HEK293T (cell line): ENCODE results near the gene DLG4.

Experiments used
- CTCF ChIA-PET: fragments of 350-600 bp; formaldehyde crosslinking; extraction: SDS; loops from one replicate; lab custom pipeline; 2021; ENCODE audit warnings: antibody characterized with exemption, inconsistent platforms; lab: Yijun Ruan, JAX
- POLR2A ChIA-PET: fragments of 350-600 bp; formaldehyde crosslinking; extraction: SDS; loops from one replicate; lab custom pipeline; 2020; ENCODE audit warnings: antibody characterized with exemption, inconsistent platforms; lab: Yijun Ruan, JAX
- DNase-seq: peaks from one replicate; pipeline ENCODE4 v3.0.0; 2012; ENCODE audit warnings: mixed read lengths; ENCODE audit errors: extremely low spot score
- ARNT ChIP-seq: fragments of 450-650 bp; IDR thresholded peaks from 2 replicates; pipeline ENCODE4 v1.6.1; 2017; ENCODE audit warnings: mild to moderate bottlenecking
- BHLHE40 ChIP-seq: fragments of 450-650 bp; IDR thresholded peaks from 2 replicates; pipeline ENCODE4 v1.6.1; 2016; ENCODE audit warnings: mild to moderate bottlenecking, moderate library complexity, borderline replicate concordance
- CTBP1 ChIP-seq: fragments of 450-650 bp; IDR thresholded peaks from 2 replicates; pipeline ENCODE4 v1.6.1; 2016; ENCODE audit warnings: borderline replicate concordance
- ELF4 ChIP-seq: fragments of 450-650 bp; IDR thresholded peaks from 2 replicates; pipeline ENCODE4 v1.6.1; 2017; ENCODE audit warnings: antibody characterized with exemption
- FOXA1 ChIP-seq: fragments of 450-650 bp; IDR thresholded peaks from 2 replicates; pipeline ENCODE4 v1.6.1; 2016; ENCODE audit warnings: mild to moderate bottlenecking
- FOXK2 ChIP-seq: fragments of 450-650 bp; IDR thresholded peaks from 2 replicates; pipeline ENCODE4 v1.6.1; 2016; ENCODE audit warnings: mild to moderate bottlenecking
- FOXM1 ChIP-seq: fragments of 450-650 bp; IDR thresholded peaks from 2 replicates; pipeline ENCODE4 v1.6.1; 2017; ENCODE audit warnings: mild to moderate bottlenecking, borderline replicate concordance
- HDGF ChIP-seq: fragments of 450-650 bp; IDR thresholded peaks from 2 replicates; pipeline ENCODE4 v1.6.1; 2017; ENCODE audit warnings: antibody characterized with exemption, borderline replicate concordance
- L3MBTL2 ChIP-seq: fragments of 450-650 bp; conservative IDR thresholded peaks from 2 replicates; pipeline ENCODE4 v1.6.1; 2016; ENCODE audit warnings: mild to moderate bottlenecking
- LEF1 ChIP-seq: fragments of 450-650 bp; IDR thresholded peaks from 2 replicates; pipeline ENCODE4 v1.6.1; 2017; ENCODE audit warnings: mild to moderate bottlenecking, borderline replicate concordance
- NFRKB ChIP-seq: fragments of 450-650 bp; IDR thresholded peaks from 2 replicates; pipeline ENCODE4 v1.6.1; 2016; ENCODE audit warnings: mild to moderate bottlenecking, moderate library complexity
- SP1 ChIP-seq: fragments of 450-650 bp; IDR thresholded peaks from 2 replicates; pipeline ENCODE4 v1.6.1; 2017
- SUZ12 ChIP-seq: fragments of 450-650 bp; IDR thresholded peaks from 2 replicates; pipeline ENCODE4 v1.6.1; 2016; ENCODE audit warnings: mild to moderate bottlenecking
- TARDBP ChIP-seq: fragments of 450-650 bp; IDR thresholded peaks from 2 replicates; pipeline ENCODE4 v1.6.1; 2016
- ZNF384 ChIP-seq: fragments of 450-650 bp; IDR thresholded peaks from 2 replicates; pipeline ENCODE4 v1.6.1; 2016
- TF ChIP-seq, protein P1 (sequence below): fragments of 450-650 bp; IDR thresholded peaks from 2 replicates; pipeline ENCODE4 v1.6.1; 2016

DLG4 gene

DNA sequence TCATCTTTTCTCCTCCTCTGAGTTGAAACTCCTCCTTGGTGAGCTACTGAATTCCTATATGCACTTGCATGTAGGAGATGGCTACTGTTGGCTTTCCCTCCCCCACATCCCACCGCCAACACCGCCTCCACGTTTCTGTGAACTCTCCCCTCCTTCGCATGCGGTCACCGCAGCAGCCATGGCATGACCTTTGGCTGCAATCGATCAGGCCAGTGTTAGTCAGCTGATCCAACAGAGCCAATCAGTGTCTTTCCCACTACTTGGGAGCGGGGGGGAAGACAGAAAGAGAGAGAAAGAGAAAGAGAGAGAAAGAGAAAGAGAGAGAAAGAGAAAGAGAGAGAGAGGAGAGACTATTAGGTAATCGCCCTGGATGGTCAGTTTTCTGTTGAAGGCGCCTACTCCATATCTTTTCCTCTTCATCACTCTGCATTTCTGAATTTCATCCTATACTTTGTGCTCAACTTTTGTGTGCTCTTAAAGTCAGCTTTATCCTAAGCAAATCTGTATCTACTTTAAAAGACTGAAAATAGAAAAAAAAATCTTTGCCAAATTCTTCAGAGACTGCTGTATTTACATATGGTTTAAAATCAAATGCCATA is 63.2 kb downstream of the DLG4 start:
- TF ChIP-seq, protein P1, sequence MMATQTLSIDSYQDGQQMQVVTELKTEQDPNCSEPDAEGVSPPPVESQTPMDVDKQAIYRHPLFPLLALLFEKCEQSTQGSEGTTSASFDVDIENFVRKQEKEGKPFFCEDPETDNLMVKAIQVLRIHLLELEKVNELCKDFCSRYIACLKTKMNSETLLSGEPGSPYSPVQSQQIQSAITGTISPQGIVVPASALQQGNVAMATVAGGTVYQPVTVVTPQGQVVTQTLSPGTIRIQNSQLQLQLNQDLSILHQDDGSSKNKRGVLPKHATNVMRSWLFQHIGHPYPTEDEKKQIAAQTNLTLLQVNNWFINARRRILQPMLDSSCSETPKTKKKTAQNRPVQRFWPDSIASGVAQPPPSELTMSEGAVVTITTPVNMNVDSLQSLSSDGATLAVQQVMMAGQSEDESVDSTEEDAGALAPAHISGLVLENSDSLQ, result no peak
- TF ChIP-seq ARNT (no peak), FOXM1 (no peak), FOXK2 (no peak), LEF1 (no peak), SUZ12 (no peak), BHLHE40 (no peak), ZNF384 (no peak), FOXA1 (no peak)
- ChIA-PET POLR2A (no interaction called here), CTCF (interaction anchor here (0.6 kb wide), 1 partner anchor 15 kb away, joined by 4 read pairs; no protein-coding TSS in a partner anchor)
- no peak for DNase-seq

DNA sequence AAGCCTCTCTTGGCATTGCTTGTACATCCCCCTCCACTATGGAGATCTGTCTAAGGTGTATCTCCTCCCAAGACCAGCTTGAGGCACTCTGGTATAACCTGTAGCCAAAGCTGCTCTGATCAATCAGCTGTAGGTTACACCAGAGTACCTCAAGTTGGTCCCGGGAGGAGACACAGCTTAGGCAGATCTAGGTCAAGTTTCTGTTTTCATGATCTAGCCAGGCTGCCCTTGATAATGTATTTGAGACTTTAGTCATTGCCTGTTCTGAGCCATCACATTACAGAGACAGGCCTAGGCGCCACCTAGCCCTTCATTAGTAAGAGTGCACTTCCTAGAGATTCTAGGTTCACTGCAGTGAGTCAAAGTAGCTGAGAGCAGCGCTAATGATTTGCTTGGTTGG is 71.9 kb downstream of the DLG4 start:
- TF ChIP-seq, protein P1, result no peak
- TF ChIP-seq CTBP1, result no peak
- TF ChIP-seq ZNF384, result no peak
- no peak for TF ChIP-seq L3MBTL2
- TF ChIP-seq ELF4, result no peak
- TF ChIP-seq BHLHE40, result no peak
- TF ChIP-seq SUZ12, result no peak
- no peak for TF ChIP-seq ARNT
- TF ChIP-seq NFRKB, result no peak
- TF ChIP-seq HDGF, result no peak
- no peak for TF ChIP-seq FOXM1
- no peak for TF ChIP-seq SP1
- TF ChIP-seq FOXK2, result no peak
- no peak for TF ChIP-seq TARDBP
- no peak for DNase-seq
- ChIA-PET CTCF (no interaction called here), POLR2A (no interaction called here)

DNA sequence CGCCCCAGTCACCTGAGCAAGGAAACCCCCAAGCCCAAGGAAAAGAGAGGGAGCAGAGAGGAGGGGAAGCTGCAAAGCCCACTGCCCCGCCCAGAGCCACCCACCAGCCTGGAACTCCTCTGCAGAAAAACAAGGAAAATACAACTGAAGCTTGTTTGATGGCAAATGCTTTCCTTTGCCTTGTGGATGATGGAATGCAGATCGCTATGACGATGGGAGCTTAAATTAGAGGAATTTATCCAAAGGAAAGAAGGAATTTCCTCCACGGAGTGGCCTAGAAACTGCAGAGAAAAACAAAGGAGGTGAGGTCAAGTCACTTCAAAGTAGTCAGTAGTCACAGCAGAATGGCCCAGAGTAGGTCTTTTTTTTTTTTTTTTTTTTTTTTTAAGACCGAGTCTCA is 73.5 kb downstream of the DLG4 start:
- CTCF ChIA-PET, result interaction anchor here (1.5 kb wide), 1 partner anchor 9 kb away, joined by 3 read pairs; no protein-coding TSS in a partner anchor
- no peak for DNase-seq
- POLR2A ChIA-PET, result interaction anchor here (1.1 kb wide), 1 partner anchor 100 kb away, joined by 3 read pairs; no protein-coding TSS in a partner anchor
- TF ChIP-seq SP1 (no peak), FOXM1 (no peak), ZNF384 (peak; percentile 69), TARDBP (no peak)
- TF ChIP-seq, protein P1, result no peak

DNA sequence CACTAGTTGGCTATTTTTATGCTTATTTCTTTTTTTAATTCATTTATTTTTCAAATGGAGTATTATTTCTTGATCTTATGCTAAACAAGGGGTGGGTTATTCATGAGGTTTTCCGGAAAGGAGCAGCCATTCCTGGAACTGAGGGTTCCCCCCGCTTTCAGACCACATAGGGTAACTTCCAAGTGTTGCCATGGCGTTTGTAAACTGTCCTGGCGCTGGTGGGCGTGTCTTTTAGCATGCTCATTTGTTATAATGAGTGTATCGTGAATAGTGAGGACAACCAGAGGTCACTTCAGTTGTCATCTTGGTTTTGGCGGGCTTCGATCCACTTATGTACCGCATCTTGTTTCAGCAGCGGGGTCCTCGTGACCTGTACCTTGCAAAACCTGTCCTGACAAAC is 75.4 kb downstream of the DLG4 start:
- TF ChIP-seq ELF4 (no peak), FOXK2 (no peak), ARNT (no peak), TARDBP (no peak), BHLHE40 (no peak), FOXA1 (no peak), CTBP1 (no peak)
- TF ChIP-seq, protein P1, result no peak
- no peak for DNase-seq
- ChIA-PET POLR2A (no interaction called here), CTCF (interaction anchor here (0.6 kb wide), 2 partner anchors 26 to 122 kb away, joined by 3 to 4 read pairs; no protein-coding TSS in a partner anchor)

DNA sequence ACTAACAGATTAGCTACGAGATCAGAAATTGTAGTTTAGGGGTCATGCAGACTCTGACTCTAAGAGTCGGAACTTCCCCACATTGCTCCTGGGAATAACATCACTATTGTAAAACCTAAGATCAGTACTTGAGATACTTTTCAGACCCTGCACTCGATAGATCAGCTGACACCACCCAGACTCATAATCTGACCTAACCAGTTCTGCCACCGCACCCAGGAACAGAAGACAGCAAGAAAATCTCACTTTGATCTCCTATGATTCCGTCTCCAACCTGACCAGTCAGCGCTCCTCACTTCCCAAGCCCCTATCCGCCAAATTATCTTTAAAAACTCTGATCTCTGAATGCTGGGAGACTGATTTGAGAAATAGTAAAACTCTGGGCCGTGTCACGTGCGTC is 77.8 kb downstream of the DLG4 start:
- CTCF ChIA-PET, result interaction anchor here (0.6 to 3.0 kb wide), 4 partner anchors 14 to 96 kb away, joined by 3 to 16 read pairs (median 4); no protein-coding TSS in a partner anchor
- POLR2A ChIA-PET, result interaction anchor here (1.2 kb wide), 1 partner anchor 36 kb away, joined by 4 read pairs; no protein-coding TSS in a partner anchor
- DNase-seq, result no peak
- TF ChIP-seq, protein P1, result no peak
- TF ChIP-seq BHLHE40, result no peak
- no peak for TF ChIP-seq FOXK2
- TF ChIP-seq ELF4, result no peak
- TF ChIP-seq ARNT, result no peak
- no peak for TF ChIP-seq ZNF384
- no peak for TF ChIP-seq HDGF
- TF ChIP-seq CTBP1, result no peak
- TF ChIP-seq NFRKB, result no peak
- TF ChIP-seq TARDBP, result no peak
